SJSA1 (cell line): ENCODE data around the gene BICDL1. TPM values are rescaled to one million over a fixed set of nuclear protein-coding genes. Genes with fewer than 3 reads are reported as not detected.

ENCODE experiments used
- DNase-seq, 2 experiments: peaks; one replicate each; pipeline ENCODE4 v3.0.0-alpha.2; 2015 to 2020; ENCODE audit warnings: low spot score in 2 of 2, low read depth in 1 of 2
- H3K27ac ChIP-seq: fragments of 250-450 bp; sonication (Bioruptor Pico); 2 replicates; pipeline ENCODE4 v1.5.1; 2020; ENCODE audit warnings: mild to moderate bottlenecking, moderate library complexity
- H3K27me3 ChIP-seq: fragments of 250-450 bp; sonication (Bioruptor Pico); replicated peaks from 2 replicates; pipeline ENCODE4 v1.5.1; 2020; ENCODE audit warnings: mild to moderate bottlenecking, moderate library complexity
- H3K36me3 ChIP-seq: fragments of 250-450 bp; sonication (Bioruptor Pico); 2 replicates; pipeline ENCODE4 v1.5.1; 2020; ENCODE audit warnings: mild to moderate bottlenecking
- H3K4me1 ChIP-seq: fragments of 250-450 bp; sonication (Bioruptor Pico); replicated peaks from 2 replicates; pipeline ENCODE4 v1.6.1; 2021; ENCODE audit warnings: mild to moderate bottlenecking
- H3K4me3 ChIP-seq: fragments of 250-450 bp; sonication (Bioruptor Pico); 2 replicates; pipeline ENCODE4 v1.5.1; 2020; ENCODE audit warnings: mild to moderate bottlenecking
- H3K9me3 ChIP-seq: fragments of 250-450 bp; sonication (Bioruptor Pico); replicated peaks from 2 replicates; pipeline ENCODE4 v1.5.1; 2020; ENCODE audit warnings: mild to moderate bottlenecking
- total RNA-seq: library from RNA; depleted of rRNA; stranded (reverse); fragments of >200 nt; shearing (Covaris generic); gene quantifications from 2 replicates; pipeline ENCODE4 v1.2.3, GENCODE V29; 2014

The BICDL1 gene
- total RNA-seq, 1 experiment from 2014 or later, result not detected

GRCh38 chr12:120115692-120116440 lies 126.8 kb downstream of the BICDL1 start:
- no peak overlapping the region for H3K27ac ChIP-seq
- peak in 1 of 2 experiments; percentile 57 for DNase-seq
- peaks cover 31% of the 10 kb centered on the region for H3K36me3 ChIP-seq
- no peaks in the 10 kb centered on the region for H3K27me3 ChIP-seq
- peak overlapping the region; percentile 73 for H3K4me3 ChIP-seq
- H3K4me1 ChIP-seq, result peaks cover 32% of the 10 kb centered on the region
- H3K9me3 ChIP-seq, result no peaks in the 10 kb centered on the region

GRCh38 chr12:120116441-120116791 lies 127.4 kb downstream of the BICDL1 start, which contains the start of gene RAB35:
Gene RAB35, minus strand, starts transcription at chr12:120116753. Its CDS starts 103 bp downstream, at chr12:120116650.
- Histone ChIP-seq H3K4me1 (peaks cover 32% of the 10 kb centered on the region), H3K36me3 (peaks cover 31% of the 10 kb centered on the region), H3K4me3 (peak within 1 kb of the TSS; percentile 73), H3K9me3 (no peaks in the 10 kb centered on the region), H3K27me3 (no peaks in the 10 kb centered on the region), H3K27ac (peak within 1 kb of the TSS; percentile 53)
- no peak for DNase-seq

GRCh38 chr12:120116792-120117651 lies 128.0 kb downstream of the BICDL1 start:
- Histone ChIP-seq H3K4me1 (peaks cover 32% of the 10 kb centered on the region), H3K9me3 (no peaks in the 10 kb centered on the region)

GRCh38 chr12:120117961-120118320 lies 128.9 kb downstream of the BICDL1 start:
- DNase-seq, result peak in 1 of 2 experiments; percentile 21
- H3K27ac ChIP-seq, result peak overlapping the region; percentile 54; the same call in 1 of the 2 replicates

More at GRCh38 chr12:120116792-120117651, 128.0 kb downstream of the BICDL1 start:
- Histone ChIP-seq H3K27ac (peak overlapping the region; percentile 53), H3K36me3 (peaks cover 31% of the 10 kb centered on the region), H3K27me3 (no peaks in the 10 kb centered on the region), H3K4me3 (peak overlapping the region; percentile 73)
- DNase-seq, result peak; percentile 92 to 96

GRCh38 chr12:120118321-120119061 lies 129.5 kb downstream of the BICDL1 start:
- Histone ChIP-seq H3K27me3 (no peaks in the 10 kb centered on the region), H3K9me3 (no peaks in the 10 kb centered on the region), H3K36me3 (peaks cover 31% of the 10 kb centered on the region), H3K27ac (peak overlapping the region; percentile 54), H3K4me1 (peaks cover 32% of the 10 kb centered on the region), H3K4me3 (peak overlapping the region; percentile 73)
- peak in 1 of 2 experiments; percentile 30 for DNase-seq

More at GRCh38 chr12:120117961-120118320, 128.9 kb downstream of the BICDL1 start:
- Histone ChIP-seq H3K36me3 (peaks cover 31% of the 10 kb centered on the region), H3K4me1 (peaks cover 32% of the 10 kb centered on the region), H3K4me3 (peak overlapping the region; percentile 73), H3K9me3 (no peaks in the 10 kb centered on the region), H3K27me3 (no peaks in the 10 kb centered on the region)

GRCh38 chr12:120119271-120119973 lies 130.4 kb downstream of the BICDL1 start:
- H3K27me3 ChIP-seq, result no peaks in the 10 kb centered on the region
- peak in 1 of 2 experiments; percentile 58 for DNase-seq
- H3K36me3 ChIP-seq, result peaks cover 24% of the 10 kb centered on the region
- H3K9me3 ChIP-seq, result no peaks in the 10 kb centered on the region
- no peak overlapping the region for H3K4me3 ChIP-seq
- peaks cover 32% of the 10 kb centered on the region for H3K4me1 ChIP-seq
- H3K27ac ChIP-seq, result peak overlapping the region; percentile 54

- Histone ChIP-seq H3K27ac (no peak overlapping the region), H3K36me3 (peaks cover 14% of the 10 kb centered on the region), H3K4me3 (no peak overlapping the region), H3K9me3 (no peaks in the 10 kb centered on the region), H3K4me1 (peaks cover 24% of the 10 kb centered on the region), H3K27me3 (no peaks in the 10 kb centered on the region)
- DNase-seq, result no peak
Measured at GRCh38 chr12:120121343-120121742, 132.3 kb downstream of the BICDL1 start.

GRCh38 chr12:120121766-120122293 lies 132.8 kb downstream of the BICDL1 start:
- no peak overlapping the region for H3K27ac ChIP-seq
- DNase-seq, result no peak
- no peaks in the 10 kb centered on the region for H3K9me3 ChIP-seq
- H3K36me3 ChIP-seq, result peaks cover 18% of the 10 kb centered on the region
- H3K4me1 ChIP-seq, result peaks cover 24% of the 10 kb centered on the region
- no peak overlapping the region for H3K4me3 ChIP-seq
- H3K27me3 ChIP-seq, result no peaks in the 10 kb centered on the region

- Histone ChIP-seq H3K4me3 (no peak overlapping the region), H3K4me1 (peaks cover 2% of the 10 kb centered on the region), H3K36me3 (peaks cover 42% of the 10 kb centered on the region), H3K9me3 (no peaks in the 10 kb centered on the region), H3K27ac (no peak overlapping the region), H3K27me3 (no peaks in the 10 kb centered on the region)
- DNase-seq, result no peak
Measured at GRCh38 chr12:120125029-120125428, 136.0 kb downstream of the BICDL1 start.

- Histone ChIP-seq H3K9me3 (no peaks in the 10 kb centered on the region), H3K4me3 (no peak overlapping the region), H3K36me3 (peaks cover 52% of the 10 kb centered on the region), H3K4me1 (no peaks in the 10 kb centered on the region; the same call in 1 of the 2 replicates), H3K27me3 (no peaks in the 10 kb centered on the region), H3K27ac (no peak overlapping the region)
- no peak for DNase-seq
Measured at GRCh38 chr12:120125792-120126634, 137.0 kb downstream of the BICDL1 start.

- no peak overlapping the region for H3K27ac ChIP-seq
- H3K27me3 ChIP-seq, result no peaks in the 10 kb centered on the region
- H3K4me3 ChIP-seq, result no peak overlapping the region
- no peaks in the 10 kb centered on the region for H3K4me1 ChIP-seq
- no peaks in the 10 kb centered on the region for H3K9me3 ChIP-seq
- H3K36me3 ChIP-seq, result peaks cover 58% of the 10 kb centered on the region
- no peak for DNase-seq
Measured at GRCh38 chr12:120126635-120127005, 137.6 kb downstream of the BICDL1 start.

- Histone ChIP-seq H3K9me3 (no peaks in the 10 kb centered on the region), H3K4me1 (no peaks in the 10 kb centered on the region), H3K27ac (no peak overlapping the region), H3K4me3 (no peak overlapping the region), H3K27me3 (no peaks in the 10 kb centered on the region), H3K36me3 (peaks cover 91% of the 10 kb centered on the region)
- DNase-seq, result no peak
Measured at GRCh38 chr12:120130011-120130410, 141.0 kb downstream of the BICDL1 start.
